GM12878 (cell line): ENCODE measurements around the gene SH2B2. TPM values are rescaled to one million over a fixed set of nuclear protein-coding genes. Genes with fewer than 3 reads are reported as not detected.

Experiments used
- ATAC-seq: fragments of 200-7000 bp; cut with Tn5 transposase; 3 replicates; pipeline ENCODE4 v1.9.1; 2020; ENCODE audit warnings: mild to moderate bottlenecking, moderate library complexity
- BruUV-seq: library from RNA; stranded (reverse); fragments of 400-500 nt; replicated peaks from 2 replicates; lab custom pipeline; 2021; lab: Mats Ljungman, UMichigan
- CTCF ChIA-PET: fragments of 300-600 bp; sonication (Branson Sonifier 250); formaldehyde crosslinking; extraction: SDS; loops from one replicate; lab custom pipeline; 2021; ENCODE audit warnings: inconsistent platforms; lab: Yijun Ruan, JAX
- POLR2A ChIA-PET: fragments of 350-600 bp; formaldehyde crosslinking; extraction: SDS; loops from one replicate; lab custom pipeline; 2021; ENCODE audit warnings: inconsistent platforms; lab: Charles Lee
- RAD21 ChIA-PET: fragments of 300-600 bp; sonication (Branson Sonifier 250); formaldehyde crosslinking; loops from one replicate; lab custom pipeline; 2023; ENCODE audit warnings: antibody characterized with exemption; ENCODE audit not compliant: unreplicated experiment; lab: Charles Lee
- SMC1A ChIA-PET: fragments of 300-600 bp; sonication (Branson Sonifier 250); formaldehyde crosslinking; loops from one replicate; lab custom pipeline; 2023; ENCODE audit not compliant: unreplicated experiment, uncharacterized antibody; lab: Charles Lee
- DNase-seq: peaks from one replicate; pipeline ENCODE4 v3.0.0-alpha.2; 2011; ENCODE audit warnings: low read depth, low spot score
- FAIRE-seq: peaks from 3 replicates; lab custom pipeline; 2011; peaks lifted over from hg19 to GRCh38; lab: Jason Lieb, UNC
- H2AFZ ChIP-seq: 2 replicates; pipeline ENCODE4 v1.6.0; 2011; ENCODE audit warnings: low read depth, low read length, control low read depth; ENCODE audit not compliant: control insufficient read depth
- H3K27ac ChIP-seq: 2 replicates; pipeline ENCODE4 v1.5.1; 2011; ENCODE audit warnings: control low read depth; ENCODE audit not compliant: control insufficient read depth, insufficient read depth
- H3K27me3 ChIP-seq, 2 experiments: replicated peaks in 1 of 2; 2 replicates each; pipeline versions ENCODE4 v1.6.0 to v1.6.1; 2011; ENCODE audit warnings: low read length in 1 of 2; ENCODE audit not compliant: control insufficient read depth in 2 of 2, insufficient read depth in 2 of 2
- H3K36me3 ChIP-seq, 2 experiments: 2 replicates each; pipeline ENCODE4 v1.5.1; 2011; ENCODE audit warnings: low read length in 1 of 2; ENCODE audit not compliant: control insufficient read depth in 2 of 2, insufficient read depth in 2 of 2
- H3K4me1 ChIP-seq: 2 replicates; pipeline ENCODE4 v1.6.1; 2011; ENCODE audit warnings: mild to moderate bottlenecking, low read length, moderate library complexity, mixed read lengths; ENCODE audit not compliant: control insufficient read depth, insufficient read depth
- H3K4me2 ChIP-seq: 2 replicates; pipeline ENCODE4 v1.6.0; 2011; ENCODE audit warnings: control low read depth; ENCODE audit not compliant: control insufficient read depth, insufficient read depth
- H3K4me3 ChIP-seq: fragments of 200-600 bp; sonication (generic); 2 replicates; pipeline ENCODE4 v1.5.1; 2016
- H3K79me2 ChIP-seq: 2 replicates; pipeline ENCODE4 v1.6.0; 2011; ENCODE audit warnings: low read length; ENCODE audit not compliant: control insufficient read depth, insufficient read depth
- H3K9ac ChIP-seq: 2 replicates; pipeline ENCODE4 v1.8.0; 2011; ENCODE audit warnings: low read length, control low read depth, mixed read lengths; ENCODE audit not compliant: control insufficient read depth, insufficient read depth
- H3K9me3 ChIP-seq: replicated peaks from 3 replicates; pipeline ENCODE4 v1.5.1; 2011; ENCODE audit warnings: mild to moderate bottlenecking, low read length; ENCODE audit not compliant: control insufficient read depth, insufficient read depth
- H4K20me1 ChIP-seq: 2 replicates; pipeline ENCODE4 v1.6.0; 2011; ENCODE audit not compliant: control insufficient read depth, insufficient read depth
- IKZF1 ChIP-seq: fragments of 450-650 bp; conservative IDR thresholded peaks from 2 replicates; pipeline ENCODE4 v1.6.1; 2017; ENCODE audit warnings: antibody characterized with exemption, mild to moderate bottlenecking
- MEF2B ChIP-seq: fragments of 450-650 bp; IDR thresholded peaks from 2 replicates; pipeline ENCODE4 v1.6.1; 2018; ENCODE audit warnings: mild to moderate bottlenecking, moderate library complexity; ENCODE audit not compliant: partially characterized antibody, poor library complexity, severe bottlenecking
- NR2C2 ChIP-seq: IDR thresholded peaks from 2 replicates; pipeline ENCODE4 v1.6.1; 2011; ENCODE audit warnings: borderline replicate concordance, low read depth; ENCODE audit not compliant: control insufficient read depth, insufficient read length
- PKNOX1 ChIP-seq: fragments of 450-650 bp; IDR thresholded peaks from 2 replicates; pipeline ENCODE4 v1.6.1; 2016; ENCODE audit warnings: mild to moderate bottlenecking
- TCF12 ChIP-seq: IDR thresholded peaks from 2 replicates; pipeline ENCODE4 v1.6.1; 2011; ENCODE audit warnings: low read depth, mild to moderate bottlenecking, low read length
- ZNF207 ChIP-seq: fragments of 450-650 bp; IDR thresholded peaks from 2 replicates; pipeline ENCODE4 v1.6.1; 2014; ENCODE audit warnings: antibody characterized with exemption, mild to moderate bottlenecking, borderline replicate concordance
- WGBS: methylation state at CpG from one replicate; pipeline ENCODE4 v1.1.6; 2016; ENCODE audit warnings: low lambda C conversion rate; ENCODE audit not compliant: insufficient replicate concordance, insufficient coverage; ENCODE audit errors: missing lambda C conversion rate; 5-methylcytosine and 5-hydroxymethylcytosine counted together
- in situ Hi-C: fragments of 300-500 bp; cut with MboI; formaldehyde crosslinking; loops from 9 replicates; pipeline ENCODE4 v1.14.3; 2018; ENCODE audit warnings: mixed read lengths
- intact Hi-C: fragments of 100-400 bp; cut with micrococcal nuclease; formaldehyde crosslinking; loops from one replicate; pipeline ENCODE4 v1.14.2; 2022; ENCODE audit not compliant: unreplicated experiment
- polyA plus RNA-seq, 11 experiments: library from polyadenylated mRNA; depleted of rRNA in 4 of 11; unstranded in 6 of 11; stranded (reverse) in 5 of 11; fragments of >200 nt; fragmentation: Nextera tagmentation in 4 of 11; fragmentation: Illumina TruSeq in 1 of 11; extraction: Ambion mirVana in 4 of 11; extraction: Trizol in 1 of 11; gene quantifications; 1 replicate in 1 of 11; 2 replicates in 10 of 11; pipeline versions ENCODE4 v1.2.1 to v1.2.3, GENCODE V29; 2011 to 2016; ENCODE audit warnings: inconsistent platforms in 2 of 11, missing spikeins in 2 of 11, low read depth in 1 of 11
- total RNA-seq, 4 experiments: library from RNA; depleted of rRNA in 3 of 4; stranded (reverse); fragments of >200 nt in 3 of 4; fragmentation: Illumina TruSeq in 1 of 4; extraction: Trizol in 1 of 4; gene quantifications; 2 replicates each; pipeline versions ENCODE4 v1.2.1 to v1.2.3, GENCODE V29; 2013 to 2021

The SH2B2 gene
- total and polyA plus RNA-seq, 10 of the 15 experiments (the other 5 are each of a cell fraction or from before 2014, with no cell fraction given): 0.13 to 55.1 (median 7.4) TPM; not detected in 1

- H4K20me1 ChIP-seq: no peaks in the 10 kb centered on the region
- BruUV-seq: no TSS peak
- intact Hi-C loops: no loop called here
- peaks cover 22% of the 10 kb centered on the region for H3K79me2 ChIP-seq
- ChIA-PET CTCF (interaction anchor here (0.6 to 6.8 kb wide), 2 partner anchors 15 to 82 kb away, joined by 3 to 62 read pairs; partner anchors contain the start of gene SH2B2), POLR2A (interaction anchor here (0.6 to 1.3 kb wide), 4 partner anchors 11 to 226 kb away, joined by 3 to 6 read pairs (median 4); no protein-coding TSS in a partner anchor), RAD21 (interaction anchor here (1.5 to 7.2 kb wide), 3 partner anchors 10 to 24 kb away, joined by 4 to 121 read pairs (median 7); partner anchors contain the start of gene SH2B2), SMC1A (interaction anchor here (1.6 to 7.0 kb wide), 2 partner anchors 14 to 86 kb away, joined by 4 to 91 read pairs; partner anchors contain the start of gene SH2B2)
- H3K4me3 ChIP-seq: no peak overlapping the region
- peaks cover 10 to 18% of the 10 kb centered on the region in 2 experiments for H3K36me3 ChIP-seq
- 26% methylated on average over 13 of the region's 13 CpGs for WGBS
- peak overlapping the region; percentile 97 for H3K27ac ChIP-seq
- no peak for ATAC-seq
- H3K4me1 ChIP-seq: peaks cover 52% of the 10 kb centered on the region
- H2AFZ ChIP-seq: no peak overlapping the region
- no peak overlapping the region for H3K4me2 ChIP-seq
- DNase-seq: no peak
- no peak for FAIRE-seq
- H3K9me3 ChIP-seq: peaks cover 2% of the 10 kb centered on the region; the same call in 2 of the 3 replicates
- no peaks in the 10 kb centered on the region for H3K27me3 ChIP-seq
- H3K9ac ChIP-seq: no peak overlapping the region
- in situ Hi-C loops: no loop called here
- TF ChIP-seq PKNOX1 (peak; percentile 59; the same call in 1 of the 2 replicates), TCF12 (0 out of 2 replicates have a peak, but pooled peaks have one; percentile 19), ZNF207 (no peak), IKZF1 (0 out of 2 replicates have a peak, but pooled peaks have one; percentile 23), MEF2B (peak; percentile 28), NR2C2 (no peak)
- TF ChIP-seq, all 136 proteins: peak for 4
Observed at GRCh38 chr7:102303669-102304422, 17.2 kb downstream of the SH2B2 start.
